Brain microvascular endothelial cell (primary cell): ENCODE results near the gene KCTD4.

Source experiments
- DNase-seq: peaks from one replicate; pipeline ENCODE4 v3.0.0-alpha.2; 2020
- H3K27ac ChIP-seq: fragments of 250-450 bp; sonication (Bioruptor Pico); 2 replicates; pipeline ENCODE4 v1.5.1; 2020; ENCODE audit warnings: mild to moderate bottlenecking, moderate library complexity
- H3K27me3 ChIP-seq: fragments of 250-450 bp; sonication (Bioruptor Pico); replicated peaks from 2 replicates; pipeline ENCODE4 v1.5.1; 2020; ENCODE audit warnings: mild to moderate bottlenecking
- H3K36me3 ChIP-seq: fragments of 250-450 bp; sonication (Bioruptor Pico); replicated peaks from 2 replicates; pipeline ENCODE4 v1.5.1; 2020; ENCODE audit warnings: mild to moderate bottlenecking
- H3K4me3 ChIP-seq: 2 replicates; pipeline ENCODE4 v1.5.1; 2011; ENCODE audit warnings: low read depth, mild to moderate bottlenecking, control low read depth, low read length, moderate library complexity
- CTCF ChIP-seq: IDR thresholded peaks from 2 replicates; pipeline ENCODE4 v1.5.1; 2011; ENCODE audit warnings: low read depth, mild to moderate bottlenecking, moderate library complexity, low read length, control low read depth, inconsistent platforms; ENCODE audit errors: missing control alignments
- in situ Hi-C: cut with HindIII; loops from 2 replicates; pipeline ENCODE4 v1.10.0; 2017; ENCODE audit warnings: low sequenced_read_pairs, low pct_ligation_motif_present

Gene KCTD4

GRCh38 chr13:45156565-45157361, 44.1 kb downstream of the KCTD4 start:
- Histone ChIP-seq H3K4me3 (no peak overlapping the region), H3K27ac (no peak overlapping the region), H3K27me3 (no peaks in the 10 kb centered on the region), H3K36me3 (no peaks in the 10 kb centered on the region)
- in situ Hi-C loops = no loop called here
- TF ChIP-seq CTCF = no peak
- DNase-seq = no peak

- H3K36me3 ChIP-seq = no peaks in the 10 kb centered on the region
- in situ Hi-C loops = no loop called here
- H3K27me3 ChIP-seq = no peaks in the 10 kb centered on the region
- DNase-seq = no peak
- no peak overlapping the region for H3K27ac ChIP-seq
- no peak overlapping the region for H3K4me3 ChIP-seq
- no peak for TF ChIP-seq CTCF
Measured at GRCh38 chr13:45149964-45150363, 50.9 kb downstream of the KCTD4 start.

GRCh38 chr13:45143346-45143751, 57.5 kb downstream of the KCTD4 start:
- in situ Hi-C loops = no loop called here
- Histone ChIP-seq H3K27ac (no peak overlapping the region), H3K4me3 (no peak overlapping the region), H3K36me3 (no peaks in the 10 kb centered on the region), H3K27me3 (no peaks in the 10 kb centered on the region)
- no peak for TF ChIP-seq CTCF
- no peak for DNase-seq
